Upper lobe of right lung (tissue), 1 donor: ENCODE measurements around the gene WNT1. TPM values are rescaled to one million over a fixed set of nuclear protein-coding genes. Genes with fewer than 3 reads are reported as not detected.

Experiments used
- ATAC-seq: fragments of 200-7000 bp; cut with Tn5 transposase; one replicate; pipeline ENCODE4 v1.9.1; 2020; ENCODE audit warnings: mild to moderate bottlenecking, moderate library complexity
- DNase-seq: peaks from one replicate; pipeline ENCODE4 v3.0.0-alpha.2; 2020
- H3K27ac ChIP-seq: fragments of 200-600 bp; one replicate; pipeline ENCODE4 v1.8.0; 2022
- H3K27me3 ChIP-seq: fragments of 200-600 bp; one replicate; pipeline ENCODE4 v1.8.0; 2022; ENCODE audit warnings: mild to moderate bottlenecking
- H3K36me3 ChIP-seq: fragments of 200-600 bp; one replicate; pipeline ENCODE4 v1.8.0; 2022
- H3K4me1 ChIP-seq: fragments of 200-600 bp; one replicate; pipeline ENCODE4 v1.8.0; 2022
- H3K4me3 ChIP-seq: fragments of 200-600 bp; one replicate; pipeline ENCODE4 v1.8.0; 2022; ENCODE audit warnings: mild to moderate bottlenecking
- H3K9me3 ChIP-seq: fragments of 200-600 bp; one replicate; pipeline ENCODE4 v1.8.0; 2022
- CTCF ChIP-seq: fragments of 200-600 bp; IDR thresholded peaks from one replicate; pipeline ENCODE4 v1.8.0; 2022; ENCODE audit warnings: antibody characterized with exemption
- intact Hi-C: fragments of 100-400 bp; cut with DNase I; formaldehyde crosslinking; loops from one replicate; pipeline ENCODE4 v1.11.0; 2022
- total RNA-seq: library from RNA; stranded (reverse); fragmentation: NEBNext Ultra II Directional; extraction: Animal tissue kit (Norgen Biotek cat#: 25700); gene quantifications from one replicate; pipeline ENCODE4 v1.2.1, GENCODE V29; 2021
- donor health status: DM: no; HTN: yes; CAD: no; lungs with severe emphysema.

WNT1 gene
- total RNA-seq, 1 donor from 2014 or later: not detected

- intact Hi-C loops: no loop called here
- H3K27ac ChIP-seq: no peak overlapping the region
- no peak overlapping the region for H3K4me3 ChIP-seq
- no peak for TF ChIP-seq CTCF
- H3K27me3 ChIP-seq: peaks cover 73% of the 10 kb centered on the region
- no peak for DNase-seq
- no peak for ATAC-seq
- no peaks in the 10 kb centered on the region for H3K36me3 ChIP-seq
- peaks cover 10% of the 10 kb centered on the region for H3K4me1 ChIP-seq
- no peaks in the 10 kb centered on the region for H3K9me3 ChIP-seq
Measured at GRCh38 chr12:48985475-48985897, 7.4 kb downstream of the WNT1 start.

GRCh38 chr12:48985901-48986300, 7.8 kb downstream of the WNT1 start:
- intact Hi-C loops: no loop called here
- H3K27ac ChIP-seq: no peak overlapping the region
- H3K4me1 ChIP-seq: peaks cover 6% of the 10 kb centered on the region
- no peak for ATAC-seq
- no peaks in the 10 kb centered on the region for H3K9me3 ChIP-seq
- H3K36me3 ChIP-seq: no peaks in the 10 kb centered on the region
- H3K4me3 ChIP-seq: no peak overlapping the region
- no peak for DNase-seq
- TF ChIP-seq CTCF: no peak
- peaks cover 71% of the 10 kb centered on the region for H3K27me3 ChIP-seq

- Histone ChIP-seq H3K9me3 (no peaks in the 10 kb centered on the region), H3K4me3 (no peak overlapping the region), H3K27ac (no peak overlapping the region), H3K36me3 (no peaks in the 10 kb centered on the region), H3K27me3 (peaks cover 67% of the 10 kb centered on the region), H3K4me1 (no peaks in the 10 kb centered on the region)
- ATAC-seq: no peak
- DNase-seq: no peak
- intact Hi-C loops: no loop called here
- TF ChIP-seq CTCF: no peak
Measured at GRCh38 chr12:48986720-48987291, 8.7 kb downstream of the WNT1 start.

- Histone ChIP-seq H3K27me3 (peaks cover 55% of the 10 kb centered on the region), H3K36me3 (no peaks in the 10 kb centered on the region), H3K27ac (no peak overlapping the region), H3K4me3 (no peak overlapping the region), H3K4me1 (no peaks in the 10 kb centered on the region), H3K9me3 (no peaks in the 10 kb centered on the region)
- DNase-seq (peak; percentile 80), ATAC-seq (peak; percentile 88)
- TF ChIP-seq CTCF: peak; percentile 84
- intact Hi-C loops: no loop called here
Measured at GRCh38 chr12:48988030-48988649, 10.0 kb downstream of the WNT1 start.

- Histone ChIP-seq H3K27me3 (peaks cover 61% of the 10 kb centered on the region), H3K27ac (no peak overlapping the region), H3K4me3 (no peak overlapping the region), H3K36me3 (no peaks in the 10 kb centered on the region), H3K9me3 (no peaks in the 10 kb centered on the region), H3K4me1 (peaks cover 3% of the 10 kb centered on the region)
- intact Hi-C loops: no loop called here
- no peak for TF ChIP-seq CTCF
- DNase-seq (no peak), ATAC-seq (no peak)
Measured at GRCh38 chr12:48990552-48990951, 12.4 kb downstream of the WNT1 start.
